22Rv1 (cell line): Measurements from ENCODE around the gene FSCB.

ENCODE experiments used
- CTCF ChIP-seq: fragments of 450-650 bp; IDR thresholded peaks from 2 replicates; pipeline ENCODE4 v1.5.1; 2017; ENCODE audit warnings: mild to moderate bottlenecking
- ZFX ChIP-seq: fragments of 450-650 bp; IDR thresholded peaks from 2 replicates; pipeline ENCODE4 v1.6.1; 2017; ENCODE audit warnings: antibody characterized with exemption, borderline replicate concordance

- TF ChIP-seq CTCF (no peak), ZFX (no peak)
These were observed 43.6 kb downstream of the FSCB start for GRCh38 chr14:44463356-44464004.
